HUES48 (cell line): ENCODE data around the gene LTB.
A peak's percentile ranks its signal among the peaks of the same experiment; 100 is the strongest.

Experiments
- H3K27ac ChIP-seq: one replicate; pipeline ENCODE4 v1.7.0; 2013; ENCODE audit warnings: low read depth, low read length, inconsistent platforms
- H3K27me3 ChIP-seq: 2 replicates; pipeline ENCODE4 v1.6.1; 2013; ENCODE audit warnings: mild to moderate bottlenecking, low read length; ENCODE audit not compliant: control insufficient read depth, insufficient read depth
- H3K36me3 ChIP-seq: 2 replicates; pipeline ENCODE4 v1.6.1; 2013; ENCODE audit warnings: low read length; ENCODE audit not compliant: control insufficient read depth, insufficient read depth
- H3K4me1 ChIP-seq: 2 replicates; pipeline ENCODE4 v1.6.1; 2013; ENCODE audit warnings: mild to moderate bottlenecking, low read length; ENCODE audit not compliant: control insufficient read depth, insufficient read depth
- H3K4me3 ChIP-seq: 2 replicates; pipeline ENCODE4 v1.5.1; 2013; ENCODE audit warnings: mild to moderate bottlenecking, low read depth, low read length
- H3K9ac ChIP-seq: 2 replicates; pipeline ENCODE4 v1.6.1; 2013; ENCODE audit warnings: mild to moderate bottlenecking, low read depth, low read length, moderate library complexity
- H3K9me3 ChIP-seq: 2 replicates; pipeline ENCODE4 v1.6.1; 2013; ENCODE audit warnings: low read length; ENCODE audit not compliant: control insufficient read depth, insufficient read depth

Gene LTB

DNA sequence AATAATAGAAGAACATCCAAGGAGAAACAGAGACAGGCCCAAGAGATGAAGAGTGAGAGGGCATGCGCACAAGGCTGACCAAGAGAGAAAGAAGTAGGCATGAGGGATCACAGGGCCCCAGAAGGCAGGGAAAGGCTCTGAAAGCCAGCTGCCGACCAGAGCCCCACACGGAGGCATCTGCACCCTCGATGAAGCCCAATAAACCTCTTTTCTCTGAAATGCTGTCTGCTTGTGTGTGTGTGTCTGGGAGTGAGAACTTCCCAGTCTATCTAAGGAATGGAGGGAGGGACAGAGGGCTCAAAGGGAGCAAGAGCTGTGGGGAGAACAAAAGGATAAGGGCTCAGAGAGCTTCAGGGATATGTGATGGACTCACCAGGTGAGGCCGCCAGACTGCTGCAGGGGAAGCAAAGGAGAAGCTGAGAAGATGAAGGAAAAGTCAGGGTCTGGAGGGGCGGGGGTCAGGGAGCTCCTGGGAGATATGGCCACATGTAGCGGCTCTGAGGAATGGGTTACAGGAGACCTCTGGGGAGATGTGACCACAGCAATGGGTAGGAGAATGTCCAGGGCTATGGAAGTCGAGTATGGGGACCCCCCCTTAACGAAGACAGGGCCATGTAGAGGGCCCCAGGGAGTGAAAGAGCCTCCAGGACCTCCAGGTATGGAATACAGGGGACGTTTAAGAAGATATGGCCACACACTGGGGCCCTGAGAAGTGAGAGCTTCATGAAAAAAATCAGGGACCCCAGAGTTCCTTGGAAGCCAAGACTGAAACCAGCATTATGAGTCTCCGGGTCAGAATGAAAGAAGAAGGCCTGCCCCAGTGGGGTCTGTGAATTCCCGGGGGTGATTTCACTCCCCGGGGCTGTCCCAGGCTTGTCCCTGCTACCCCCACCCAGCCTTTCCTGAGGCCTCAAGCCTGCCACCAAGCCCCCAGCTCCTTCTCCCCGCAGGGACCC is 7.8 kb downstream of the LTB start:
- H3K27ac ChIP-seq: no peak overlapping the region
- no peaks in the 10 kb centered on the region for H3K9me3 ChIP-seq
- H3K27me3 ChIP-seq: no peaks in the 10 kb centered on the region; the same call in 1 of the 2 replicates
- H3K36me3 ChIP-seq: no peaks in the 10 kb centered on the region
- H3K4me1 ChIP-seq: no peaks in the 10 kb centered on the region; the same call in 1 of the 2 replicates
- no peak overlapping the region for H3K9ac ChIP-seq
- no peak overlapping the region for H3K4me3 ChIP-seq

DNA sequence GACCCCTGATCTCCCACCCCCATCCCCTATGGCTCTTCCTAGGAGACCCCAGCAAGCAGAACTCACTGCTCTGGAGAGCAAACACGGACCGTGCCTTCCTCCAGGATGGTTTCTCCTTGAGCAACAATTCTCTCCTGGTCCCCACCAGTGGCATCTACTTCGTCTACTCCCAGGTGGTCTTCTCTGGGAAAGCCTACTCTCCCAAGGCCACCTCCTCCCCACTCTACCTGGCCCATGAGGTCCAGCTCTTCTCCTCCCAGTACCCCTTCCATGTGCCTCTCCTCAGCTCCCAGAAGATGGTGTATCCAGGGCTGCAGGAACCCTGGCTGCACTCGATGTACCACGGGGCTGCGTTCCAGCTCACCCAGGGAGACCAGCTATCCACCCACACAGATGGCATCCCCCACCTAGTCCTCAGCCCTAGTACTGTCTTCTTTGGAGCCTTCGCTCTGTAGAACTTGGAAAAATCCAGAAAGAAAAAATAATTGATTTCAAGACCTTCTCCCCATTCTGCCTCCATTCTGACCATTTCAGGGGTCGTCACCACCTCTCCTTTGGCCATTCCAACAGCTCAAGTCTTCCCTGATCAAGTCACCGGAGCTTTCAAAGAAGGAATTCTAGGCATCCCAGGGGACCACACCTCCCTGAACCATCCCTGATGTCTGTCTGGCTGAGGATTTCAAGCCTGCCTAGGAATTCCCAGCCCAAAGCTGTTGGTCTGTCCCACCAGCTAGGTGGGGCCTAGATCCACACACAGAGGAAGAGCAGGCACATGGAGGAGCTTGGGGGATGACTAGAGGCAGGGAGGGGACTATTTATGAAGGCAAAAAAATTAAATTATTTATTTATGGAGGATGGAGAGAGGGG is 8.8 kb downstream of the LTB start:
- H3K36me3 ChIP-seq: no peaks in the 10 kb centered on the region
- no peaks in the 10 kb centered on the region; the same call in 1 of the 2 replicates for H3K4me1 ChIP-seq
- no peak overlapping the region for H3K27ac ChIP-seq
- H3K27me3 ChIP-seq: no peaks in the 10 kb centered on the region; the same call in 1 of the 2 replicates
- no peaks in the 10 kb centered on the region for H3K9me3 ChIP-seq
- H3K9ac ChIP-seq: no peak overlapping the region
- H3K4me3 ChIP-seq: no peak overlapping the region

DNA sequence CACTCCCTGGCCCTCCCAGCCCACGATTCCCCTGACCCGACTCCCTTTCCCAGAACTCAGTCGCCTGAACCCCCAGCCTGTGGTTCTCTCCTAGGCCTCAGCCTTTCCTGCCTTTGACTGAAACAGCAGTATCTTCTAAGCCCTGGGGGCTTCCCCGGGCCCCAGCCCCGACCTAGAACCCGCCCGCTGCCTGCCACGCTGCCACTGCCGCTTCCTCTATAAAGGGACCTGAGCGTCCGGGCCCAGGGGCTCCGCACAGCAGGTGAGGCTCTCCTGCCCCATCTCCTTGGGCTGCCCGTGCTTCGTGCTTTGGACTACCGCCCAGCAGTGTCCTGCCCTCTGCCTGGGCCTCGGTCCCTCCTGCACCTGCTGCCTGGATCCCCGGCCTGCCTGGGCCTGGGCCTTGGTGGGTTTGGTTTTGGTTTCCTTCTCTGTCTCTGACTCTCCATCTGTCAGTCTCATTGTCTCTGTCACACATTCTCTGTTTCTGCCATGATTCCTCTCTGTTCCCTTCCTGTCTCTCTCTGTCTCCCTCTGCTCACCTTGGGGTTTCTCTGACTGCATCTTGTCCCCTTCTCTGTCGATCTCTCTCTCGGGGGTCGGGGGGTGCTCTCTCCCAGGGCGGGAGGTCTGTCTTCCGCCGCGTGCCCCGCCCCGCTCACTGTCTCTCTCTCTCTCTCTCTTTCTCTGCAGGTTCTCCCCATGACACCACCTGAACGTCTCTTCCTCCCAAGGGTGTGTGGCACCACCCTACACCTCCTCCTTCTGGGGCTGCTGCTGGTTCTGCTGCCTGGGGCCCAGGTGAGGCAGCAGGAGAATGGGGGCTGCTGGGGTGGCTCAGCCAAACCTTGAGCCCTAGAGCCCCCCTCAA is 9.9 kb downstream of the LTB start, which contains the start of gene LTA:
Gene LTA, plus strand, starts transcription at position 249 of the 871 bp plus-strand sequence. Its CDS starts 454 bp downstream, at position 703.
- H3K36me3 ChIP-seq: no peaks in the 10 kb centered on the region
- no peaks in the 10 kb centered on the region; the same call in 1 of the 2 replicates for H3K27me3 ChIP-seq
- no peak within 1 kb of the TSS for H3K4me3 ChIP-seq
- no peak within 1 kb of the TSS for H3K27ac ChIP-seq
- H3K9ac ChIP-seq: no peak within 1 kb of the TSS
- H3K9me3 ChIP-seq: no peaks in the 10 kb centered on the region
- H3K4me1 ChIP-seq: peaks cover 9% of the 10 kb centered on the region; the same call in 1 of the 2 replicates

DNA sequence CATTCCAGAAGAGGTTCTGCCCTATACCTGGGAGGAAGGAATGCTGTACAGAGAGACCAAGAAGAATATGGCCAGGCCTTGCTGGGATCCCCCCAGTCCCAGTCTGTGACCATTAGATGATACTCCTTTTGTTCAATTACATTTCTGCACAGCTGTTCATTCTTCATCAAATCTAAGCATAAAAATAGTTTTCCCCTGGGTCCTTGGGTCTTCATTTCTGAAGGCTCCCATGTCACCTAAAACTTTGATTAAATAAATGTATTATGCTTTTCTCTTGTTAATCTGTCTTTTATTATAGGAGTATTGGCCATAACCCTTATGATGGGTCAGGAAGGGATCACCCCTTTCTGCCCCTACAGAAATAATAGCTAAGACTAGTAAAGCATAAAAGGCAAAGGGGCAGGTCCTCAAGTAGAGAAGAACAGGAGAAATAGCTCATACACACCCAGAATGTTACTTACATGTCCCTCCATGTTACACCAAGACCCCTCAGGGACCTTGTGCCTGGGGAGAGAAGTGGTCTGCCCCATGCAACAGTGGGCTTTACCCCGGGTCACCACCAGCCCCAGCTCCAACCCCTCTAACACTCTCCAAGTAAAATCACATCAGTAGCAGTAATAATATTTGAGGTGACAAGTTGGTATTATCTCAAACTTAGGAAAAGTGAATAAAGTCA is 12.2 kb downstream of the LTB start:
- Histone ChIP-seq H3K27ac (no peak overlapping the region), H3K9me3 (no peaks in the 10 kb centered on the region)

DNA sequence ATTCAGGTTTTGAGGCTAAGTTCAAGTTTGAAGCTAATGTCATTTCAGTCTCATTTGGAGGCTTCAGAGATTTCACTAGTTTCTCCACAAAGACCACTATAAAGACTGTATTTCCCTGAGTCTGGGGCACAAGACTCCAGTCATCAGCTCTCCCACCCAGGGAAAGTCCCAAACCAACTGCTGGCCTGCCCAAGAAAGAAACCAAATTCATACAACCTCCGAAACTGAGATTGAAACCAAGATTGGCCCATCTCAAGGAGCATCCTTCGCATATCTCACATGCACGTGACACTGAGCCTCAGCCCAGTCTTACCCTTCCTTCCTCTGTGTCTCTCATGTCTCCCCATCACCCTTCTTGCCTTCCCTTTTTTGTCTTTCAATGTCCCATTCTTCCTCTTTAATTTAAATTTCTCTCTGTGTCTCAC is 13.7 kb downstream of the LTB start:
- H3K27me3 ChIP-seq: no peaks in the 10 kb centered on the region
- H3K9ac ChIP-seq: no peak overlapping the region
- no peaks in the 10 kb centered on the region for H3K9me3 ChIP-seq
- H3K36me3 ChIP-seq: no peaks in the 10 kb centered on the region
- peaks cover 10% of the 10 kb centered on the region; the same call in 1 of the 2 replicates for H3K4me1 ChIP-seq
- H3K4me3 ChIP-seq: no peak overlapping the region
- no peak overlapping the region for H3K27ac ChIP-seq

More for the DNA sequence above, 12.2 kb downstream of the LTB start:
- Histone ChIP-seq H3K36me3 (no peaks in the 10 kb centered on the region), H3K4me1 (peaks cover 10% of the 10 kb centered on the region; the same call in 1 of the 2 replicates), H3K27me3 (no peaks in the 10 kb centered on the region), H3K4me3 (no peak overlapping the region), H3K9ac (no peak overlapping the region)

DNA sequence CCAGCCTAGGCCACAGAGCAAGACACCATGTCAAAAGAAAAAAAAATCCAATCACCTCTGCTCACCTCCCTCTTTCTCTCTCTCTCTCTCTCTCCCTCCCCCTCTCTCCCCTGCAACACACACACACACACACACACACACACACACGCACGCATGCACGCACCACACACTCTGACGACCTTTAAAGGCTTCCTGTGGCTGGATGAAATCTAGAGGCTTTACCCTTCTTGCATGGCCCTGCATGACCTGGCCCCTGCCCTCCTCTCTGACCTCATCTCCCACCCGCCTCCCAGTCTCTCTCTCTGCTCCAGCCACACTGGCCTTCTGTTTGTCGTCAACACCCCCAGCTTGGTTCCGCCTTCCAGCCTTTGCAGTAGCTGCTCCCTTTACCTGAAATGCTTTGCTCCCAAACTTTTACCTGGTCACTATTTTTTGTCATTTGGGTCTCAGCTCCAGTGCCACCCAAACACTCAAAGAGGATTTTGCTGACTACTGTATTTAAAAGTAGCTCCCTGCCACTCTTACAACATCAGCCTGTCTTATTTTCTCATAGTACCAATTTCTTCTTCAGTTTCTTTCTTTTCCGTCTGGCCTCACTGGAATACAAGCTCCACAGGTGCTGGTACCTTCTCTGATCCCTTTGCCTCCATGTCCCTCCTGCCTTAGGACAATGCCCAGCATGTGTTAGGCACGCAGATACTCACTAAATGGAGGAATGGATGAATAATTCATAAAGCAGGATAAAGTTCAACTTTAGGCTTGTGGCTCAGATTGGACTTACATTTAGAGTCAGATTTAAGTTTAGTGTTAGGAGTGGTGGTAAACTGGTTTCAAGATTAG is 14.5 kb downstream of the LTB start:
- Histone ChIP-seq H3K27ac (no peak overlapping the region), H3K4me3 (no peak overlapping the region), H3K4me1 (peaks cover 10% of the 10 kb centered on the region; the same call in 1 of the 2 replicates), H3K9ac (no peak overlapping the region), H3K9me3 (no peaks in the 10 kb centered on the region), H3K27me3 (no peaks in the 10 kb centered on the region), H3K36me3 (no peaks in the 10 kb centered on the region)

DNA sequence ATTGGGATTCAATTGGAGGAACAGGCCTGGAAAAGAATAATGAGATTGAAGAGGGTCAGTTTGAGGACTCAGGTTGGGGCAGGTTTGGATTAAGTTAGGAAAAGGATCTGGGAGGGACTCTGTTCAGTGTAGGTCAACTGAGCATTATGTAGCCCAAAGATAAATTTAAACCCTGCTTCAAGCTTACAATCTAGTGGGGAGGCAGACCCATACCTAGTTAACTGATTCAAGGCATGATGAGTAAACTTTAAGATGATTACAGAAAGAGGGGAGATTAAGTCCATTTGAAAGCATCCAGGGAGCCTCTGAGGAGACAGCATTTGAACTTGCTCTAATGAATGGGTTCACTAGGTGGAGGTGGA is 21.5 kb downstream of the LTB start:
- H3K9me3 ChIP-seq: no peaks in the 10 kb centered on the region
- no peaks in the 10 kb centered on the region for H3K27me3 ChIP-seq
- H3K36me3 ChIP-seq: peaks cover 30% of the 10 kb centered on the region
- no peaks in the 10 kb centered on the region for H3K4me1 ChIP-seq
- peak overlapping the region; percentile 47 for H3K27ac ChIP-seq
- no peak overlapping the region for H3K9ac ChIP-seq
- no peak overlapping the region for H3K4me3 ChIP-seq

DNA sequence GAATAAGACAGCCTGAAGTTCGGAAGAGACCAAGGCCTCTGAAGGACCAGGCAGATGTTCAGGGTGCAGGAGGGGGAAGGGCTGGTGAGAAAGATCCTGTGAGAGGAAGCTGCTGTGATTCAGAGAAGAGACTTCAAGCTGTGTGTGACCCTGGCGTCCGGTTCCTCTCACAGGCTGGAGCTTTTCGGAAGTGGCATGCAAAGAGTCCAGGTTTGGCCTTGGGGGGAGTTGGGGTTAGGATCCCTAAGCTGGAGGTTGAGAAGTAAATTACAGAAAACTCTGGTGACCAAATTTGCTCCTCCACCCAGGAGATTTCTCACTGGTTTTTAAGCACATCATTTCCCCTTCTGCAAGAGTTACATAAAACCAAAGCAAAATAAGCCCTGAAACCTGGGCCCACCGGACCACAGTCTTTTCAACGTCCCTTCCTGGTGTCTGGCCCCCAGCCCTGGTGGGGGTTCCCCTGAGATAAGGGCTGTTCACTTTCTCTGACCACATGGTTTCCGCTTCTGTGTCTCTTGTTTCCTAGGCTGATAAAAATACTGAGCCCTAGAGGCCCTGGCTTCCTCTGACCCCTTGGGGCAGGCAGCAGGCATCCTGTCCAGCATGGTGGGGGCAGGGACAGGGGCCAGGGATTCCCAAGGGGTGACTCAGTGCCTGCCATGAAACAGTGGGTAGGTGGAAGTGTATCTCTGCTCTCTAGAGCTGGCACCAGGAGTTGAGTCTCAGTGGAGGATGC is 22.1 kb downstream of the LTB start:
- Histone ChIP-seq H3K27me3 (no peaks in the 10 kb centered on the region), H3K4me3 (no peak overlapping the region), H3K27ac (peak overlapping the region; percentile 47), H3K9ac (0 out of 2 replicates have a peak overlapping the region, but pooled peaks have one; percentile 23), H3K9me3 (no peaks in the 10 kb centered on the region), H3K4me1 (no peaks in the 10 kb centered on the region), H3K36me3 (peaks cover 30% of the 10 kb centered on the region)

DNA sequence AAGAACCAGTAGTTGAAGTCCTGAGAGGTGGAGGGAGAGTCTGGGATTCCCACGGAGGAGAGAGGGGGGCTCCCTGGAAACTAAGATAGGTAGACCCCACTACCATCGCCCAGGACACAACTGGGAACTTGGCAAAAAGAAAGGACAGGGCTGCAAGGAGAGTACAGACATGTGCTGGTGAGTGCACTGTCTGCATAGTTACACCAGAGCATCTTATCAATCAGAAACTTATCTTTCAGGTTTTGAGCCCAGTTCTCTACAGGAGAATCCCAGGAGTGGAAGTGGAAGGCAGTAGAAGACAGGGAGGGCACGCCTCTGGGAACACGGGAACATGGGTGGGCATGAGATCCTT is 22.6 kb downstream of the LTB start:
- H3K9me3 ChIP-seq: no peaks in the 10 kb centered on the region
- no peak overlapping the region for H3K9ac ChIP-seq

More for the DNA sequence above, 22.6 kb downstream of the LTB start:
- peaks cover 32% of the 10 kb centered on the region for H3K36me3 ChIP-seq
- H3K27ac ChIP-seq: peak overlapping the region; percentile 26
- H3K27me3 ChIP-seq: no peaks in the 10 kb centered on the region
- H3K4me3 ChIP-seq: no peak overlapping the region
- no peaks in the 10 kb centered on the region for H3K4me1 ChIP-seq
